ENCODE results near the gene MTRF1.

The MTRF1 gene

GRCh38 chr13:41232578-41233480, 30.5 kb downstream of the MTRF1 start:
- Histone ChIP-seq H3K4me1 (ENCODE audit: control insufficient read depth, insufficient read depth, low read length) (peaks cover 14% of the 10 kb centered on the region), H3K36me3 (ENCODE audit: control insufficient read depth, insufficient read depth, low read length) (no peaks in the 10 kb centered on the region), H3K27me3 (ENCODE audit: control insufficient read depth, insufficient read depth, low read length) (no peaks in the 10 kb centered on the region), H3K4me3 (ENCODE audit: low read length) (no peak overlapping the region), H3K9me3 (ENCODE audit: control insufficient read depth, low read length) (no peaks in the 10 kb centered on the region), H3K9ac (ENCODE audit: low read length) (no peak overlapping the region)

- H3K9ac ChIP-seq (ENCODE audit: low read length) = no peak overlapping the region
- H3K27me3 ChIP-seq (ENCODE audit: control insufficient read depth, insufficient read depth, low read length) = no peaks in the 10 kb centered on the region
- H3K4me1 ChIP-seq (ENCODE audit: control insufficient read depth, insufficient read depth, low read length) = peaks cover 14% of the 10 kb centered on the region
- H3K9me3 ChIP-seq (ENCODE audit: control insufficient read depth, low read length) = no peaks in the 10 kb centered on the region
- no peak overlapping the region for H3K4me3 ChIP-seq (ENCODE audit: low read length)
- H3K36me3 ChIP-seq (ENCODE audit: control insufficient read depth, insufficient read depth, low read length) = no peaks in the 10 kb centered on the region
Observed at GRCh38 chr13:41231786-41232185, 31.6 kb downstream of the MTRF1 start.

GRCh38 chr13:41231025-41231677, 32.2 kb downstream of the MTRF1 start:
- no peak overlapping the region for H3K4me3 ChIP-seq (ENCODE audit: low read length)
- no peaks in the 10 kb centered on the region for H3K27me3 ChIP-seq (ENCODE audit: control insufficient read depth, insufficient read depth, low read length)
- no peak overlapping the region for H3K9ac ChIP-seq (ENCODE audit: low read length)
- no peaks in the 10 kb centered on the region for H3K9me3 ChIP-seq (ENCODE audit: control insufficient read depth, low read length)
- peaks cover 14% of the 10 kb centered on the region for H3K4me1 ChIP-seq (ENCODE audit: control insufficient read depth, insufficient read depth, low read length)
- no peaks in the 10 kb centered on the region for H3K36me3 ChIP-seq (ENCODE audit: control insufficient read depth, insufficient read depth, low read length)

GRCh38 chr13:41229356-41229755, 34.0 kb downstream of the MTRF1 start:
- Histone ChIP-seq H3K9me3 (ENCODE audit: control insufficient read depth, low read length) (no peaks in the 10 kb centered on the region), H3K4me3 (ENCODE audit: low read length) (no peak overlapping the region), H3K36me3 (ENCODE audit: control insufficient read depth, insufficient read depth, low read length) (no peaks in the 10 kb centered on the region), H3K4me1 (ENCODE audit: control insufficient read depth, insufficient read depth, low read length) (peaks cover 14% of the 10 kb centered on the region), H3K27me3 (ENCODE audit: control insufficient read depth, insufficient read depth, low read length) (no peaks in the 10 kb centered on the region), H3K9ac (ENCODE audit: low read length) (no peak overlapping the region)

GRCh38 chr13:41224113-41225110, 39.0 kb downstream of the MTRF1 start:
- H3K9ac ChIP-seq (ENCODE audit: low read length) = no peak overlapping the region
- peaks cover 4% of the 10 kb centered on the region for H3K36me3 ChIP-seq (ENCODE audit: control insufficient read depth, insufficient read depth, low read length)
- no peaks in the 10 kb centered on the region for H3K27me3 ChIP-seq (ENCODE audit: control insufficient read depth, insufficient read depth, low read length)
- H3K4me3 ChIP-seq (ENCODE audit: low read length) = no peak overlapping the region
- no peaks in the 10 kb centered on the region for H3K4me1 ChIP-seq (ENCODE audit: control insufficient read depth, insufficient read depth, low read length)
- no peaks in the 10 kb centered on the region for H3K9me3 ChIP-seq (ENCODE audit: control insufficient read depth, low read length)

- Histone ChIP-seq H3K27me3 (ENCODE audit: control insufficient read depth, insufficient read depth, low read length) (no peaks in the 10 kb centered on the region), H3K36me3 (ENCODE audit: control insufficient read depth, insufficient read depth, low read length) (peaks cover 4% of the 10 kb centered on the region), H3K4me1 (ENCODE audit: control insufficient read depth, insufficient read depth, low read length) (no peaks in the 10 kb centered on the region), H3K9me3 (ENCODE audit: control insufficient read depth, low read length) (no peaks in the 10 kb centered on the region), H3K4me3 (ENCODE audit: low read length) (no peak overlapping the region), H3K9ac (ENCODE audit: low read length) (no peak overlapping the region)
Observed at GRCh38 chr13:41222259-41222852, 41.0 kb downstream of the MTRF1 start.

- Histone ChIP-seq H3K4me3 (ENCODE audit: low read length) (no peak overlapping the region), H3K9ac (ENCODE audit: low read length) (no peak overlapping the region), H3K36me3 (ENCODE audit: control insufficient read depth, insufficient read depth, low read length) (peaks cover 4% of the 10 kb centered on the region), H3K4me1 (ENCODE audit: control insufficient read depth, insufficient read depth, low read length) (no peaks in the 10 kb centered on the region), H3K27me3 (ENCODE audit: control insufficient read depth, insufficient read depth, low read length) (no peaks in the 10 kb centered on the region), H3K9me3 (ENCODE audit: control insufficient read depth, low read length) (no peaks in the 10 kb centered on the region)
Observed at GRCh38 chr13:41220401-41220800, 43.0 kb downstream of the MTRF1 start.

GRCh38 chr13:41216160-41216559, 47.2 kb downstream of the MTRF1 start:
- Histone ChIP-seq H3K27me3 (ENCODE audit: control insufficient read depth, insufficient read depth, low read length) (no peaks in the 10 kb centered on the region), H3K4me3 (ENCODE audit: low read length) (no peak overlapping the region), H3K9ac (ENCODE audit: low read length) (no peak overlapping the region), H3K36me3 (ENCODE audit: control insufficient read depth, insufficient read depth, low read length) (no peaks in the 10 kb centered on the region), H3K9me3 (ENCODE audit: control insufficient read depth, low read length) (no peaks in the 10 kb centered on the region), H3K4me1 (ENCODE audit: control insufficient read depth, insufficient read depth, low read length) (no peaks in the 10 kb centered on the region)

GRCh38 chr13:41213919-41214318, 49.5 kb downstream of the MTRF1 start:
- H3K9me3 ChIP-seq (ENCODE audit: control insufficient read depth, low read length) = no peaks in the 10 kb centered on the region
- no peaks in the 10 kb centered on the region for H3K36me3 ChIP-seq (ENCODE audit: control insufficient read depth, insufficient read depth, low read length)
- H3K9ac ChIP-seq (ENCODE audit: low read length) = no peak overlapping the region
- H3K4me3 ChIP-seq (ENCODE audit: low read length) = no peak overlapping the region
- no peaks in the 10 kb centered on the region for H3K27me3 ChIP-seq (ENCODE audit: control insufficient read depth, insufficient read depth, low read length)
- no peaks in the 10 kb centered on the region for H3K4me1 ChIP-seq (ENCODE audit: control insufficient read depth, insufficient read depth, low read length)

- Histone ChIP-seq H3K27me3 (ENCODE audit: control insufficient read depth, insufficient read depth, low read length) (no peaks in the 10 kb centered on the region), H3K4me3 (ENCODE audit: low read length) (no peak overlapping the region), H3K9me3 (ENCODE audit: control insufficient read depth, low read length) (no peaks in the 10 kb centered on the region), H3K9ac (ENCODE audit: low read length) (no peak overlapping the region), H3K4me1 (ENCODE audit: control insufficient read depth, insufficient read depth, low read length) (no peaks in the 10 kb centered on the region), H3K36me3 (ENCODE audit: control insufficient read depth, insufficient read depth, low read length) (no peaks in the 10 kb centered on the region)
Observed at GRCh38 chr13:41213316-41213715, 50.1 kb downstream of the MTRF1 start.

- H3K27me3 ChIP-seq (ENCODE audit: control insufficient read depth, insufficient read depth, low read length) = no peaks in the 10 kb centered on the region
- H3K9me3 ChIP-seq (ENCODE audit: control insufficient read depth, low read length) = no peaks in the 10 kb centered on the region
- no peak overlapping the region for H3K4me3 ChIP-seq (ENCODE audit: low read length)
- H3K4me1 ChIP-seq (ENCODE audit: control insufficient read depth, insufficient read depth, low read length) = no peaks in the 10 kb centered on the region
- no peaks in the 10 kb centered on the region for H3K36me3 ChIP-seq (ENCODE audit: control insufficient read depth, insufficient read depth, low read length)
- no peak overlapping the region for H3K9ac ChIP-seq (ENCODE audit: low read length)
Observed at GRCh38 chr13:41212881-41213280, 50.5 kb downstream of the MTRF1 start.
